Daoy (cell line): ENCODE measurements around the gene TBR1. TPM values are rescaled to one million over a fixed set of nuclear protein-coding genes. Genes with fewer than 3 reads are reported as not detected.

Experiments
- DNase-seq: peaks from one replicate; pipeline ENCODE4 v3.0.0-alpha.2; 2015; ENCODE audit warnings: low read depth
- total RNA-seq: library from RNA; depleted of rRNA; stranded (reverse); fragments of >200 nt; shearing (Covaris generic); gene quantifications from 2 replicates; pipeline ENCODE4 v1.2.3, GENCODE V29; 2014

The TBR1 gene
- total RNA-seq, 1 experiment from 2014 or later = not detected

DNA sequence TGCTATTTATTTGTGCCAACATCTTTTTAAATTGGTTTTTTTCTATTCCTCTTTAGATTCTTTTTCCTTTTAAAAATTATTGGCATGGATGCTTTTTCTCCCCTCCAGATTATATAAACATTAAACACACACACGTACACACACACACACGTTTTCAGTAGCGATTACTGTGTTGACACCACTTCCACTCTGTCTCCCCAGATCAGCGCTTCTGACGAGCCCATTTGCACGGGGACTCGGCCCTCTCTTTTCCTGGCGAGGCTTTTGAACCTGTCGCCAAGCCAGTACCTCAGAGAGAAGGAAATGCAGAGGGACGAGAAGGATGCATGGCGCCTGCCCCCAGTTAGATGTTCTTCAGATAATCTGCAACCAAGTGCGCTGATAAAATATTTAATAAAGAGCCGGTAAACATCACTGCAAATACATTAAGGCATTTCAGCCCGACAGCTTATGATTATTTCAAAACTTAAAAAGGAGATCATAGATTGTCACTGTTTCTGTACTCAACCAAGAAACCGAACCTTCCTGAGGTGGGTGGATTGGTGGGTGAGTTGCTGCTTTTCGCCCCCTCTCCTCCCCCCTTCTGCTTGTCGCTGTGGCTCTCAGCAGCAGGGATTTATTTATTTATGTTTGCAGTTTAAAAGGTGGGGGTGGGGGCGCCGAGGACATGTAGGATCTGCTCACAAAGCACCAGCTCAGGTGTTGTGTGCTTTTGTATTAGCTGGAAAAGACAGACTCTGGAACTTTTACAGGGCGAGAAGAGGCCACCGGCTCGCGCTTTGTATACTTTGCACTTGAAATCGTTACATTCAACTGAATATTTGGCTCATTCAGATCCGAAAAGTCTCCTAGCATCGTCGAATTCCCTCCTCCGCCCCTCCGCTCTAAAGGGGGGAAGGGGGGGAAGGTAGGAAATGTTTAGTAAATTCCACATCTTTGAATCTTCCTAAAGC is 787 bp upstream of the TBR1 start:
- no peak for DNase-seq

DNA sequence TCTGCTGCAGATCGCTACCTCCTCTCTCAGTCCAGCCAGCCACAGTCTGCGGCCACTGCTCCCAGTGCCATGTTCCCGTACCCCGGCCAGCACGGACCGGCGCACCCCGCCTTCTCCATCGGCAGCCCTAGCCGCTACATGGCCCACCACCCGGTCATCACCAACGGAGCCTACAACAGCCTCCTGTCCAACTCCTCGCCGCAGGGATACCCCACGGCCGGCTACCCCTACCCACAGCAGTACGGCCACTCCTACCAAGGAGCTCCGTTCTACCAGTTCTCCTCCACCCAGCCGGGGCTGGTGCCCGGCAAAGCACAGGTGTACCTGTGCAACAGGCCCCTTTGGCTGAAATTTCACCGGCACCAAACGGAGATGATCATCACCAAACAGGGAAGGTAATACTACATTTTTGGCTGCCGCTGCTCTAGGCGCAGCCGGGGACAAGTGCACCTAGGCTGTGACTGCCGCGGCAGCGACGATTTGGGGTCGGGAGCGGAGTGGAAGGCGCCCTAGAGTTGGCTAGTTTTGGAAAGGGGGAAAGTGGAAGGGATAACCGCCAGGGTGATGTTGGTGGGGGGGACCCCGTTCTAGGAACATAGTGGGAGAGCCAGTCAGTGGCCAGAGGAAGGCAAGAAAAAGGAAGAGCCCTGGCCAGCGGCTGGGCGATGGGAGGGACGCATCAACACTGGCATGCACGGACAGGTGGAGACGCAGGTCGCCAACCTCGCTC is 776 bp downstream of the TBR1 start:
- DNase-seq = no peak

DNA sequence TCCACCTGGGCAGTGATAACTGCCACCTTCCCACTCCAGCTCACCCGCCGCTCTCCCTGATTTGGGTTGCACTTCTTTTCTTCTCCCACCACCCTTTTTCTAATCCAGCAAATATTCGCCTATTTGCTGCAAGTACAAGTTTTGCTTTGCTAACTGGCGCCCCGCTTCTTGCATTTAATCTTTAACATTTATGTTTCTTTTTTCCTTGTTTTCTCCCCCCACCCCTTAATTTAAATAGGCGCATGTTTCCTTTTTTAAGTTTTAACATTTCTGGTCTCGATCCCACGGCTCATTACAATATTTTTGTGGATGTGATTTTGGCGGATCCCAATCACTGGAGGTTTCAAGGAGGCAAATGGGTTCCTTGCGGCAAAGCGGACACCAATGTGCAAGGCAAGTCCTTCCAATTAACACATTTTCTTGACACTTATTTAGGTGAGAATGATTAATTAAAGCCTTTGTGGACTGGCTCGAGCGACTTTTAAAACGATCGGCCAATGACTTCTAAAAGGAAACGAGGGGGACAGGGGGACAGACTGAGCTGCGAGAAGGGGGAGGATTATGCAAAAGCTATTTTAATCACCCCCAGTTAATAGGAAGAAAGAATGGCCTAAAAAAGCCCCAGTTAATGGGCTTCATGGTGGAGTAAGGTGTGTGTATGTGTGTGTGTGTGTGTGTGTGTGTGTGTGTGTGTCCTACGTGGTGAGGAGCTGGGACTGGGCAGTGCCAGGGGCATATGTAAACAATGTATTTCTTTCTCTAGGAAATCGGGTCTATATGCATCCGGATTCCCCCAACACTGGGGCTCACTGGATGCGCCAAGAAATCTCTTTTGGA is 1.6 kb downstream of the TBR1 start:
- DNase-seq = no peak

DNA sequence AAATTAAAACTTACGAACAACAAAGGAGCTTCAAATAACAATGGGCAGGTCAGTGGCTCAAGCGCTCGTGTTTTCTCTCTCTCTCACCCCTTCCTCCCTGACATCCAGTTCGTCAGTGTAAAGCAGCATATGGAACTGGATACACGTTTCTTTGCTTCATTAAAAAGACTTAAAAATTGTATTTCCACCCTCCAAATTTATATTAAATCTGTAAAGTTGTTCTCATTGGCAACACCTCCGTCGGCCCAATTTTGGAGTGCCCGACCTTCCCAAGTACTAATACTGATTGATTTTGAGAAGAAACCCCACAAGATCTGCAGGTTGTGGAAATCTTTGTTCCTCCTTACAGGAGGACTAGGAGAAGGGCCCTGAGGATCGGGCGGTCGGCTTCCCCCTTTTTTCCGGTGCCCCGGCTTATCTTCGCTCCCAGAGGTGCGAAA is 2.2 kb downstream of the TBR1 start:
- DNase-seq = no peak

DNA sequence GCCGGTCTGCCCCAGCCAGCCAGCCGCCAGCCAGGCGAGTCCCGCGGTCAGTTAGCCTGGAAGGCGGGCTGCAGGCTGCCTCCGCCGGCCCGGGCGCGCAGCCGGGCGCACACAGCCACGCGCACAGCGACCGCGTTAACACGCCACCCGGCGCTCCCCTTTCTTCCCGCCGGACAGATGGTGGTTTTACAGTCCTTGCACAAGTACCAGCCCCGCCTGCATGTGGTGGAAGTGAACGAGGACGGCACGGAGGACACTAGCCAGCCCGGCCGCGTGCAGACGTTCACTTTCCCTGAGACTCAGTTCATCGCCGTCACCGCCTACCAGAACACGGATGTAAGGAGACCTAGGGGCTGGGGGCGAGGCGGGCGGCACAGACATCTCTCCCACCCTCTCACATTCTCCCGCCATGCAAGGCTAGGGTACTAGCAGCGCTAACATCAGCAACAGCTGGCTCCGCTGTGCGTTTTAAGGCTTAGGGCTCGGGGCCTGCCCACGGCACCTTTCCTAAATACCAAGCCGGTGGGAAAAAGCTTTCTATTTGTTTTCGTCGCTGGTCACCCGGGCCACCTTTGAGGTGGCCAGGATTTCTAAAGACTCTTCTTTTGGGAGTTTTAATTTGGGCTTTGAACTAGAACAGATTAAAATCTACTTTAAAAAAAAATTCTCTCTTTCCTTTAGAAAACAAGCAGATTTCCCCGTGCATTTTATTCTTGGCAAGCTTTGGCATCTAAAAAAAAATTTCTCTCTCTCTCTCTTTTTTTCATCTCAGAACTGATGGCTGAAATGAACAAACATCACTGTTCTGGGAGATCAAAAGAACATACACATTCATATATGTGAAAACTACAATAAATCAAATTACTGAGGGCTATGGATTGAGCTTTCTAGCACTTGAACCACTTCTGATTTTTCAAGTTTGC is 2.9 kb downstream of the TBR1 start:
- no peak for DNase-seq

DNA sequence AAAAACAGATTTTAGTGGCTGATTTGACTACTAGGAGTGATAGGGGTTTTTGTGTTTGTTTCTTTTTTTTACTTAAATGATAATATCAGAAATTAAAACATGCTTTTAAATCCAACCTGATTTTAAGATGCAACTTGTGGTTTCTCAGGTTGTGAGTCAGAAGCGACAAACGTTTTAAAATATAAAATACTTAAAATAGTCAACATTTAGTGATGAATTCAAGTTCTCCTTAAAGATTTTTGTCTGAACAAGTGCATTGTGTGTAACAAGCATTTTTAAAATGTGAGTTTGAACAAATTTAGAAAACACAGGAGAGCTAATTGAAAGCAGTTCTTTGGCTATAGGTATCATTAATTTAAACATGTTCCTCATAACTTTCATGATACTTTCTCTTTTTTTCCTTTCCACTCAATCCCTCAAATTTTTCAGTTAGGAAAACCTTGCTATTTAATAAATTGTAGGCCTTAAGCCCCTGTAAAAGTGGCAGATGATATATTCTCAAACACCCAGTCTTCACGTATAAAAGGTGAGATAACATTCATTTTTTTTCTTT is 3.6 kb downstream of the TBR1 start:
- DNase-seq = no peak

DNA sequence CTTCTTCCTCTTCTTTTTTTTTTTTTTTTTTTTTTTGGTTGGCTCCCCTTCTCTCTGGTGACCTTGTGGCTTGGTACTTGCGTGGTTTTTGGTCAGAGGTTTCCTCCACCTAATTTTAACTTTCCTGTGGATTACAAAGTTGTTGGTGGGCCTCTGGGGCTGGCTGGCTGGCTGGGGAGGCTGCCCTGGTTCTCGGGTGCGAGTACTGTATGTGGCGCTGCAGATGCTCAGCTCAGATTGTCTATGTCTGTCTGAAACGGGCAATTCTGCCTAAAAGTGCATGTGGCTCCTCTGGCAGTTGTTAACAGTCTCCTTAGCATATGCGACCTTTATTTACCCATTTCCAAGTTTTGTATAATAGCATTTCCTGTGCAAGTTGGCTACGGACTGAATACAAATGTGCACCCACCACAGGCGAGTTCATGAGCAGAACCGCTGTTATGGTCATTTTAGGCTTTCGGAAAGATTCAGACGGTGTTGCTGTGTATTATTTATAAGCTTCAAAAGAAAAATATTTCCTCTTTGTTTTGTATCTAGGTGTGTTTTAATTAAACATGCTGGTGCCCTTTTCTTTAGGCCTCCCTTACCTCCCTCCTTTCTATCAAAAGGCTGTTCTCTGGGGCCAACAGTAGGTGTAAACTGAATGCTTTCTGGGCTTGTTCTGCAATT is 4.4 kb downstream of the TBR1 start:
- no peak for DNase-seq

DNA sequence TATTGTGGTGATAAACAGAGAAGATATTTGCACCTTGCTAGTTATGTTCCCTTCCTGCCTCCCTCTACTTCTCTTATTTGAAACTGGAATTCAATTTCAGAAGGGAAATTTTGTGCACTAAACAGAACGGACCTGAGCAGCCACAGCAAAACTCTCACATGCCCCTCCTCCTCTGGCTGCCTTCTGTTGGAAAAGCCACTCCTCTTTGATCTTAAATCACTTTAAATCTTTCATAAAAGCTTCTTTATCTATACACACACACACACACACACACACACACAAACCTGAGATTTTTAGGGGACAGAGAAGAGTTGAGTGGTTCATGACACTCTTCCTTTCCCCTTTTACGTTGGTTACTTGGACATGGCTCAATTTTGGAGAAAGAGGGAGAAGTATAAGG is 5.6 kb downstream of the TBR1 start:
- no peak for DNase-seq

DNA sequence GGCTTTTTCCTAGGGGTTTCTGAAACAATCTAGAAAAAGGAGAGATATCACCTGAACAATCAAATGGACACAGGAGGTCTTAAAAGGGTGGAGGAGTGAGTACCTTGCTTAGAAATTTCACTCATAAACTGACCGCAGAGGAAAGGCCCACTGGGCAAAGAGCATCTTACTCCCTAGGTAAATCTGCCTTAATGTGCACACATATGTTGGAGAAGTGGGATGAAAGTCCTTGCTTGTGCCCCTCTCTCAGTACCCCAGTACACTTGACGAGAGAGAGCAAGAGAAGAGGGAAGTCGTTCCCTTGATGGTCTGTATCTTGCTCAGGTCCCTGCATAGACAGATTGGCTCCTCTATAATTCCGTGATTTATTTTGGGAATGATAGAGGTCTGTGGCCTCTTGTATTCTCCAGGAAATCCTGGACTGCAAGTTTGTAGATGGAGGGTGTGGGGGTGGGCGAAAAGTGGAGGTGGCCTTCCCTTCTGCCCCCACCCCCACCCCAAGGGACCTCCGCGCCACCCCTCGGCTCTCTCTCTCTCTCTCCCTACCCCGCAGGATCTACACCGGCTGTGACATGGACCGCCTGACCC is 6.8 kb downstream of the TBR1 start:
- no peak for DNase-seq

DNA sequence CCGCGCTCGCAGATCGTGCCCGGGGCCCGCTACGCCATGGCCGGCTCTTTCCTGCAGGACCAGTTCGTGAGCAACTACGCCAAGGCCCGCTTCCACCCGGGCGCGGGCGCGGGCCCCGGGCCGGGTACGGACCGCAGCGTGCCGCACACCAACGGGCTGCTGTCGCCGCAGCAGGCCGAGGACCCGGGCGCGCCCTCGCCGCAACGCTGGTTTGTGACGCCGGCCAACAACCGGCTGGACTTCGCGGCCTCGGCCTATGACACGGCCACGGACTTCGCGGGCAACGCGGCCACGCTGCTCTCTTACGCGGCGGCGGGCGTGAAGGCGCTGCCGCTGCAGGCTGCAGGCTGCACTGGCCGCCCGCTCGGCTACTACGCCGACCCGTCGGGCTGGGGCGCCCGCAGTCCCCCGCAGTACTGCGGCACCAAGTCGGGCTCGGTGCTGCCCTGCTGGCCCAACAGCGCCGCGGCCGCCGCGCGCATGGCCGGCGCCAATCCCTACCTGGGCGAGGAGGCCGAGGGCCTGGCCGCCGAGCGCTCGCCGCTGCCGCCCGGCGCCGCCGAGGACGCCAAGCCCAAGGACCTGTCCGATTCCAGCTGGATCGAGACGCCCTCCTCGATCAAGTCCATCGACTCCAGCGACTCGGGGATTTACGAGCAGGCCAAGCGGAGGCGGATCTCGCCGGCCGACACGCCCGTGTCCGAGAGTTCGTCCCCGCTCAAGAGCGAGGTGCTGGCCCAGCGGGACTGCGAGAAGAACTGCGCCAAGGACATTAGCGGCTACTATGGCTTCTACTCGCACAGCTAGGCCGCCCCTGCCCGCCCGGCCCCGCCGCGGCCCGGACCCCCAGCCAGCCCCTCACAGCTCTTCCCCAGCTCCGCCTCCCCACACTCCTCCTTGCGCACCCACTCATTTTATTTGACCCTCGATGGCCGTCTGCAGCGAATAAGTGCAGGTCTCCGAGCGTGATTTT is 7.6 kb downstream of the TBR1 start:
- DNase-seq = no peak

DNA sequence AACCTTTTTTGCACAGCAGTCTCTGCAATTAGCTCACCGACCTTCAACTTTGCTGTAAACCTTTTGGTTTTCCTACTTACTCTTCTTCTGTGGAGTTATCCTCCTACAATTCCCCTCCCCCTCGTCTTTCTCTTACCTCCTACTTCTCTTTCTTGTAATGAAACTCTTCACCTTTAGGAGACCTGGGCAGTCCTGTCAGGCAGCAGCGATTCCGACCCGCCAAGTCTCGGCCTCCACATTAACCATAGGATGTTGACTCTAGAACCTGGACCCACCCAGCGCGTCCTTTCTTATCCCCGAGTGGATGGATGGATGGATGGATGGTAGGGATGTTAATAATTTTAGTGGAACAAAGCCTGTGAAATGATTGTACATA is 8.3 kb downstream of the TBR1 start:
- no peak for DNase-seq

DNA sequence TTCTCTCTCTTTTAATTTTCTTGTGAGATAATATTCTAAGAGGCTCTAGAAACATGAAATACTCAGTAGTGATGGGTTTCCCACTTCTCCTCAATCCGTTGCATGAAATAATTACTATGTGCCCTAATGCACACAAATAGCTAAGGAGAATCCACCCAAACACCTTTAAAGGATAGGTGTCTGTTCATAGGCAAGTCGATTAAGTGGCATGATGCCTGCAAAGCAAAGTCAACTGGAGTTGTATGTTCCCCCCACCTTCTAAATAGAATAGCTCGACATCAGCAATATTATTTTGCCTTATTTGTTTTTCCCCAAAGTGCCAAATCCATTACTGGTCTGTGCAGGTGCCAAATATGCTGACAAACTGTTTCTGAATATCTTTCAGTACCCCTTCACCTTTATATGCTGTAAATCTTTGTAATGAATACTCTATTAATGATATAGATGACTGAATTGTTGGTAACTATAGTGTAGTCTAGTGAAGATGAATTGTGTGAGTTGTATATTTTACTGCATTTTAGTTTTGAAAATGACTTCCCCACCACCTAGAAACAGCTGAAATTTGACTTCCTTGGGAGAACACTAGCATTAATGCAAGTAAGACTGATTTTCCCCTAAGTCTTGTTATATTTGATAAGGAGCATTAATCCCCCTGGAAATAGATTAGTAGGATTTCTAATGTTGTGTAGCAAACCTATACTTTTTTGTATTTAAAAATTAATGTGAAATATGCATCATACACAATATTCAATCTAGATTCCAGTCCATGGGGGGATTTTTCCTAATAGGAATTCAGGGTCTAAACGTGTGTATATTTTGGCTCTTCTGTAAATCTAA is 9.0 kb downstream of the TBR1 start:
- no peak for DNase-seq

DNA sequence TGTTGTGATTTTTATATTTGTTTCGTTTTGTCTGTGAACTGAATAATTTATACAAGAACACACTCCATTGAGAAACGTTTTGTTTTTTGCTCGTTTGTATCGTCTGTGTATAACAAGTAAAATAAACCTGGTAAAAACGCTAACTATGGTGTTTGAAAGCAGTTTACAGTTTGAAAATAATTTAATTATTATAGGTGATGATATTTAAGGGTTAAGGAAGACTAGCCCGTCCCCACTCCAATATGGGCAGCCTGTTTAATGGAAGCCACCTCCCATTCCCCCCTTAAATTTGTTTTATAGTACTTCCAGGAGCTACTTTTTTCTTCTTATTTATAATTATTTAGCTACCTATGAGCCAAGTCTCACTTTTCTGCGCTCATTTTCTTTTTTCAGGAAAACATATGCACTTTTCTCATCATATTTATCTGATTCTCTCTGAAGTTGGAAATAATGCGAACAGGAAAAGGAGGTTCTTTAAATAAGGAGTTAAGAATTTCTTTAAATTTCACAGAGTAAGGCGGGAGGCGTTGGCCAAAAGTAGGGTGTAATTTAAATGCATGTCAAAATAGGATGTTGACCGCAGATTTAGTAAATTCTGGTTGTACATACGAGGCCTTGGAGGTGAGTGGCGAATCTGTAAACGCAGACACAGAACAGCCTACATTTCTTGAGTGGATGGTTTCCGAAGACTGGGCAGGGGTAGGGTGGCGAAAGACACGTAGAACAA is 9.8 kb downstream of the TBR1 start:
- no peak for DNase-seq

DNA sequence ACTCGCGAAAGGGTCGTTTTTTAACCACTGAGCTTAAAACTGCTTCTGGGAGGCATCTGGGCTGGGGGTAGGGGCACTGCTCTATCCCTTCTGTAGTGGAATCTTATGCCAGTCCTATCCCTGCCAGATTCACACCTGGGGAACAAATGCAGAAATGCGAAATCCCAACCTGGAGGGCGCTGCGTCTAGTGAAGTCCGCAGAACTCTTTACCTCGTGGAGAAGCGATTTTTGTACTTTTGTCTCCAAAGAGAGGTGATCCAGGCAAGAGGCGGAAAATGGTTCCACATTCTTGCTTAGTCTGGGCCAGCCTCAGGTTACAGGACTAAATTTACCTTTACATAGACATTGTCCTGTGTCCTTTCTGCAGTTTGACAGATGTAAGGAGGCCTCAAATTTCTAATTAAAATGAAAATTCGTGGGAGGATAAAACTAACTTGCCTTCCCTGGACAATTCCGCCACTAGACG is 10.4 kb downstream of the TBR1 start:
- DNase-seq = no peak

DNA sequence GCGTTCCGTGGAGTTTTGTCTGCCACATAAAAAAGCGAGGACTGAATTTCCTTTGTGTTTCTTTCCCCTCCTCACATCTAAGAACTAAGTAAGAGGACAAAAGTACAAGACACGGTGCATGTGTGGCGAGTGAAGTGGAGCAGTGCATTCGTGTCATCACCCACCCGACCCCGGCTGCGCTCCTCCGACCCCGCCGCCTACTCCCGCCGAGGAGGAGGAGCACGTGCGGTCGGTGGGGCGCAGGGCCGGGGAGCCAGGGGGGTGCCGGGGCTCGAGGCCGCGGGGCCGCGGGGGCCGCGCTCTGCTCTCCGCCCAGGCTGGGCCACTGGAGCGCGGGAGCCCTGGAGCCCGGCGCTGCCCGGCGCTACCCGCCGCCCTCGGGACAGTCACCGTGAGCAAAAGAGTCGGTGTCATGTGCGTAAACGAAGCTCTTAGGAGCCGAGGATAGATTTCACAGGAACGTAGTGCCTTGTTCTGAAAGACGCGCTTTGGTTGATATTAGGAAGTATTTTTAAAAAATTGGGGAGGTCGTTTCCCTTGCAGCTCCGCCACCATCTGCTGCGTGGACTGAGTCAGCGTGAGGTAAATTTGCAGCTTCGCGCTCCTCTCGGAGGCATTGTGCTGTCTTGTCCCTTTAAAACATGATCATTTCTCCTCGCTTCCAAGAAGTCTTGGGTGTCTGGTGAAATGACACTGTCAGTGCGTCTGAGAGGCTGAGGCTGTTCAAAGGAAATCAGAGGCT is 11.0 kb downstream of the TBR1 start:
- DNase-seq = no peak
